GM18519 (cell line): ENCODE data around the gene PLCB1.

ENCODE experiments used
- ATAC-seq: cut with Tn5 transposase; IDR thresholded peaks from one replicate; pipeline ENCODE4 v1.9.1; 2021; ENCODE audit warnings: mild to moderate bottlenecking, moderate library complexity; ENCODE audit not compliant: unreplicated experiment, low FRiP score

PLCB1 gene

GRCh38 chr20:8571611-8572010 lies 439.5 kb downstream of the PLCB1 start:
- no peak for ATAC-seq

GRCh38 chr20:8573686-8574085 lies 441.6 kb downstream of the PLCB1 start:
- ATAC-seq: no peak

- ATAC-seq: no peak
Observed at GRCh38 chr20:8575114-8575513, 443.0 kb downstream of the PLCB1 start.

- no peak for ATAC-seq
Observed at GRCh38 chr20:8578161-8578865, 446.2 kb downstream of the PLCB1 start.

- no peak for ATAC-seq
Observed at GRCh38 chr20:8579035-8579434, 447.0 kb downstream of the PLCB1 start.

- no peak for ATAC-seq
Observed at GRCh38 chr20:8581446-8582183, 449.5 kb downstream of the PLCB1 start.

GRCh38 chr20:8583012-8583565 lies 451.0 kb downstream of the PLCB1 start:
- no peak for ATAC-seq

GRCh38 chr20:8583566-8584043 lies 451.5 kb downstream of the PLCB1 start:
- no peak for ATAC-seq

GRCh38 chr20:8587251-8587650 lies 455.2 kb downstream of the PLCB1 start:
- no peak for ATAC-seq

- no peak for ATAC-seq
Observed at GRCh38 chr20:8587810-8588209, 455.7 kb downstream of the PLCB1 start.

GRCh38 chr20:8589956-8590355 lies 457.9 kb downstream of the PLCB1 start:
- no peak for ATAC-seq

GRCh38 chr20:8600910-8601541 lies 469.0 kb downstream of the PLCB1 start:
- peak; percentile 12 for ATAC-seq

- peak; percentile 86 for ATAC-seq
Observed at GRCh38 chr20:8601542-8601912, 469.5 kb downstream of the PLCB1 start.

GRCh38 chr20:8602389-8603116 lies 470.5 kb downstream of the PLCB1 start:
- ATAC-seq: peak; percentile 84

- no peak for ATAC-seq
Observed at GRCh38 chr20:8608470-8608869, 476.4 kb downstream of the PLCB1 start.

GRCh38 chr20:8616792-8617191 lies 484.7 kb downstream of the PLCB1 start:
- no peak for ATAC-seq

GRCh38 chr20:8621001-8621400 lies 488.9 kb downstream of the PLCB1 start:
- no peak for ATAC-seq

GRCh38 chr20:8624046-8624445 lies 492.0 kb downstream of the PLCB1 start:
- no peak for ATAC-seq

GRCh38 chr20:8624616-8625015 lies 492.6 kb downstream of the PLCB1 start:
- no peak for ATAC-seq

- no peak for ATAC-seq
Observed at GRCh38 chr20:8627340-8628004, 495.4 kb downstream of the PLCB1 start.
